CD4-positive, alpha-beta T cell treated with Interleukin-15 for 4 hours (primary cell): ENCODE measurements around the gene ZFP69B.
A peak's percentile ranks its signal among the peaks of the same experiment; 100 is the strongest.
"Not testable (repeated sequence)": the region's sequence is repeated elsewhere in the genome, so short reads cannot be mapped to it uniquely, and the experiment has no call there.

Source experiments
- DNase-seq: peaks from one replicate; pipeline ENCODE4 v3.0.0-alpha.2; 2020; ENCODE audit warnings: low spot score

Gene ZFP69B

GRCh38 chr1:40435876-40436275 is 14.4 kb upstream of the ZFP69B start:
- no peak for DNase-seq

GRCh38 chr1:40438391-40439015 is 11.8 kb upstream of the ZFP69B start:
- peak; percentile 44 for DNase-seq

- no peak for DNase-seq
Observed at GRCh38 chr1:40439247-40439646, 11.0 kb upstream of the ZFP69B start.

- peak; percentile 87 for DNase-seq
Observed at GRCh38 chr1:40450495-40451237, 390 bp downstream of the ZFP69B start.

DNA sequence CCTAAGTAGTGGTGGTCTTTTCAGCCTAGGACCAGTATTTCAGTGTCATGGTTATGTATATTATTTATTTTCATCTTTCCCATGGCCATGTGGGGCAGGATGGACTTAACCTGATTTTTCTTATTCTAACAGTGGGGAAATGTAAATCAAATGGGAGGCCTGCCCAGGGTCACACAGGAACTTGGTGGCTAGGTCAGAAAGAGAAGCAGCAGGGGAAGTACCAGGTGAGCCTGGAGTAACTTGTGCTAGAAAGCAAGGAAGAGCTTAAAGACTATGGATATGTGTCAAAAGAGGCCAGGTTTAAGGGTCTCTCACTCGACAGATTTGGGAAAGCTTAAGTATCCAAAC is 936 bp downstream of the ZFP69B start:
- no peak for DNase-seq

- DNase-seq, result no peak
Observed at GRCh38 chr1:40454873-40455272, 4.6 kb downstream of the ZFP69B start.

- DNase-seq, result no peak
Observed at GRCh38 chr1:40462956-40463590, 12.8 kb downstream of the ZFP69B start.

DNA sequence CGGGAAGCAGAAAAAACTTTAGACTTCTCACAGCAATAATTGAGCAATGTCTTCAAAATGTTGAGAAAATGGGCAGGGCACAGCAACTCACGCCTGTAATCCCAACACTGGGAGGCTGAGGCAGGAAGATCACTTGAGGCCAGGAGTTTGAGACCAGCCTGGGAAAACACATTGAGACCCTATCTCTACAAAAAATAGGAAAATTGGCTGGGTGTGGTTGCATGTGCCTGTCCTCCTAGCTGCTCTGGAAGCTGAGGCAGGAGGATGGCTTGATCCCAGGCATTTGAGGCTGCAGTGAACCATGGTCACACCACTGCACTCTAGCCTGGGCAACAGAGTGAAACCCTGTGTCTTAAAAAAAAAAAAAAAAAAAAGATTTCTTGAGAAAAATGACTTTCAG is 19.1 kb downstream of the ZFP69B start:
- no peak for DNase-seq

GRCh38 chr1:40475268-40475667 is 25.0 kb downstream of the ZFP69B start:
- DNase-seq, result no peak

DNA sequence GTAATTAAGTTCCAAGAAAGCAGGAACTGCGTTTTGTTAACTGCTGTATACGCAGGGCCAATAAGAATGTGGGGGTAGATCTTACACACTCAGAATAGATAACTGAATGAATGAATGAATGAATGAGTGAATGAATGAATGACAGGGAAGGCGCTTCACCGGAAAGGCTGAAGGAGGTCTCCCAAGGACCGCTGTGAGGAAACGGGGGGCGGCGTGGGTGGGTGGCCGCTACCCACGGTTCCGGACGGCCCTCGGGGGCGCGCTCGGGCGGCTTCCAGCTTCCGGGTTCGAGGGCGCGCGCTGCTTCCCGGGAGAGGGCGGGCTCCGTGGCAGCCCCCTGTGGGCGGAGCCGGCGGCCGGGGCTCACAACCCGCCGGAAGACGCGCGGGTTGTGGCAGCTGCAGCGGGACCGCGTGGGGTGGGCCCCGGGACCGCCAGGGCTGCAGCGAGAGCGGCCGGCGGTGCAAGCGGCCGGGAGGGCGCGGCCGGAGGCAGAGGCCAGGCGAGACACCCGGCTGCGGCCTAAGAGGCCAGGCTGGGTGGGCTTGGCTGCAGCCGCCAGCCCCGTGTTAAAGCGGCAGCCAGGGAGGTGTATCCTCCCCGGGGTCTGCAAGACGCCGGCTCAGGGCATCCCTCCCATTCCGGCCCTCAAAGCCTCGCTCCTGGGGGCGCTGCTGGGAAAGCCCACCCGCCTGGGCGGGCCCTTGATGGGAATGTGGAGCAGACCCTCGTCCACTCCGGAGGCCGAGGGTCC is 26.8 kb downstream of the ZFP69B start, which contains the start of gene ZFP69:
Gene ZFP69, plus strand, starts transcription at position 367 of the 754 bp plus-strand sequence. CDS start 2,072 bp downstream, outside the sequence.
- DNase-seq, result peak; percentile 62

DNA sequence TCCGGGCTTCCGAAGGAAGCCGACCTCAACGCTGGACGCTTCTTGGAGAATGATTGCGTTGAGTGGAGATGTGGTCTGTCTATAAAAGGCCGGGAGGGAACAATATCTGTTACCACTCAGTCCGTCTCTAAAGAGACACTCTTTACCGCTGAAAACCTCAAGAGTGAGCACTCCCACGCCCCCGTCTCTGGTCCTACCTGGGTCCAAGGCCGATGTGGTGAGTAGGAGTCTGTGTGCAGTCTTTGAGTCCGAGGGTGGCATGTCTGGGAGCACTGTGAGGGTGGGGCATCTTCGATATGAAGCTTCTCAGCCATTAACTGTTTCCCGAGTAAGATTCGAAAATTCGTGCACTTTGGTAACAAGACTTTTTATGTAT is 27.4 kb downstream of the ZFP69B start:
- no peak for DNase-seq

DNA sequence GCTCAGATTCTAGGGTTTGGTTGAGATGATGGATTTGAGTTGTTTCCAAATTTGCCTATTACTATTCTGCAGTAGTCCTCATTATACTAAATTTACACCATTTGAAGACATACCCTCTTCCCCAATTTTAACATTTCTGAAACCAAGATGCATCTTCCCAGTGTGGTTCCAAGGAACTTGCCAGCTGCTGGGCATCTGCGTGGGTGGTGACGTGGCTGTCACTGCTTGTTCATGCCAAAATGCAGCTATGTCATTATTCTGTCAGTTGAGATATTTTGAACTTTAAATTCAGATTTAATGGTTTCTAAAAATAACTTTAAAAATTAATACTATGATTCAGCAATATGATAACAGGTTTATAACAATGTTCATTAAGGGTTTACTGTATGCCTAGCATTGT is 28.0 kb downstream of the ZFP69B start:
- no peak for DNase-seq

DNA sequence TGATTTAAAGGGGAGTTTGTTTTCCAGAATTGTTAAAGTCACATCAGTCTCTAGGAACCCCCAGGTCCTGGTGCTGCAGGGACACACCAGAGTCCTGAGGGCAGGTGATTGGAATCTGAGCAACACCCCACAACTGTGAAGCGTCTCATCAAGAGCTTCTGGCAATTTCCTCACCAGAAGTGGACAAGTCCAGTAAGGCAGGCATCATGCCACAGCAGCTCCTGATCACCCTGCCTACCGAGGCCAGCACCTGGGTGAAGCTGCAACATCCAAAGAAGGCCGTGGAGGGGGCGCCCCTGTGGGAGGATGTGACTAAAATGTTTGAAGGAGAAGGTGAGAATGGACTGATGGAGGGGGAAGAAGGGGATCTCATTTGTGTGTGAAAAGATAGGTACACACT is 28.9 kb downstream of the ZFP69B start:
- no peak for DNase-seq

DNA sequence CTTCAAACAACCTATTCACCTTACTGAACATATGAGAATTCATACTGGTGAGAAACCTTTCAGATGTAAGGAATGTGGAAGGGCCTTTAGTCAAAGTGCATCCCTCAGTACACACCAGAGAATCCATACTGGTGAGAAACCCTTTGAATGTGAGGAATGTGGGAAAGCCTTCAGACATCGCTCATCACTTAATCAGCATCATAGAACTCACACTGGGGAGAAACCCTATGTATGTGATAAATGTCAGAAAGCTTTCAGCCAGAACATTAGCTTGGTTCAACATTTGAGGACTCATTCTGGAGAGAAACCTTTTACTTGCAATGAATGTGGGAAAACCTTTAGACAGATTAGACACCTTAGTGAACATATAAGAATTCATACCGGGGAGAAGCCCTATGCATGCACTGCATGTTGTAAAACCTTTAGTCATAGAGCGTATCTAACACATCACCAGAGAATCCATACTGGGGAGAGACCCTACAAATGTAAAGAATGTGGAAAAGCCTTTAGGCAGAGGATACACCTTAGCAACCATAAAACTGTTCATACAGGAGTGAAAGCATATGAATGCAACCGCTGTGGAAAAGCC is 45.1 kb downstream of the ZFP69B start:
- DNase-seq, result no peak

DNA sequence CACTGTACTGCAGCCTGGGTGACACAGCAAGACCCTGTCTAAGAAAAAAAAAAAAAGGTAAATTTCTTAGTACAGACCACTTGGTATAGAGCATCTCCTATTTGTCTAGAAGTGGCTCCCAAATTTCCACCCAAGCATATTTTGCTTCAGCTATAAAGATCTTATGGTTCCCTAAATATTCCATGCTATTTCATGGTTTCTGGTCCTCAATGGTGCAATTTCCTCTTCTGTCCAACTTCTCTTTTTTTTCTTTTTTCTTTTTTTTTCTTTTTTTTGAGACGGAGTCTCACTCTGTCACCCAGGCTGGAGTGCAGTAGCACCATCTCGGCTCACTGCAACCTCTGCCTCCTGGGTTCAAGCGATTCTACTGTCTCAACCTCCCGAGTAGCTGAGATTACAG is 52.4 kb downstream of the ZFP69B start:
- DNase-seq, result not testable (repeated sequence)

DNA sequence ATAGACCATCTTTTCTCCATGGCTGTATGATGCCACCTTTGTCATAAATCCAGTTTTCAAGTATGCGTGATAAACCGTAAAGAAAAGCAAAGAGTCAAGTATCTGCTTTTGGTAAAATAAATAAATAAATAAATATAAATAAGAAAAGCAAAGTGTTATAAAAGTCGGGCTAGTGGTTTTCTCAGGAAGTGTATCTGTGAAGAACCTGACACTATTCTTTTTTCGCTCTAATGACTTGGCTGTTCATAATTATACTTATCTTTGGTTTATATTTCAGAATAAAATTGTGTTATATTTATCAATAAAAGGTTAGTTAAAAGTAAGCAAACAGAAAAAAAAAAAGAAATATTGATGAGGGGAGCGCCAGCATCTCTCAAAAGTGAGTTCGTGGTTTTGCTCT is 57.7 kb downstream of the ZFP69B start:
- DNase-seq, result no peak

GRCh38 chr1:40508375-40509341 is 58.4 kb downstream of the ZFP69B start, which contains the start of gene EXO5:
TSS of gene EXO5 (plus strand) at chr1:40508767. CDS start at chr1:40514545, 5,778 bp downstream.
- DNase-seq, result peak; percentile 80
